C4-2B (cell line): ENCODE data around the gene MAGEA4.
A peak's percentile ranks its signal among the peaks of the same experiment; 100 is the strongest.

Source experiments
- H3K27ac ChIP-seq: fragments of 450-650 bp; 2 replicates; pipeline ENCODE4 v1.5.1; 2017
- ZFX ChIP-seq: fragments of 450-650 bp; IDR thresholded peaks from 2 replicates; pipeline ENCODE4 v1.6.1; 2017
- TF ChIP-seq, protein P1 (sequence below): fragments of 450-650 bp; conservative IDR thresholded peaks from 2 replicates; pipeline ENCODE4 v1.5.1; 2017; ENCODE audit warnings: mild to moderate bottlenecking

MAGEA4 gene

DNA sequence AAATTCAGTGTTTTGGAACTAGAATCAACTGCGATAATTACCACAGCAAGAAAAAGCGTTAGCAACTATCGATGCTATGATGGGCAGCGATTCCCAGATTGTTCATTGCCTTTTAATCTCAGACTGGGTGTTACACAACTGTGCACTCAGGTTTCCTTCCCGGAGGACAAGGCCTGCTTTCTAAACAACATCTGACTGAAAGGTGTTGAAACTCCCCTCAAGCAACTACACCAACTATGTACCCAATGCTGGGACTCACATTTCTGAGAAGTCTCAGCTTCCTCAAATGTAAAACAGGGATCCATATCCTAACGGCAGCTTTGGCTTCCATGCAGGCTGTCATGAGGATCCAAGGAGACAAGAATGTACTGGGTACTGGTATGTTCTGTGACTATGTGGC lies 53.5 kb downstream of the MAGEA4 start:
- TF ChIP-seq, protein P1, sequence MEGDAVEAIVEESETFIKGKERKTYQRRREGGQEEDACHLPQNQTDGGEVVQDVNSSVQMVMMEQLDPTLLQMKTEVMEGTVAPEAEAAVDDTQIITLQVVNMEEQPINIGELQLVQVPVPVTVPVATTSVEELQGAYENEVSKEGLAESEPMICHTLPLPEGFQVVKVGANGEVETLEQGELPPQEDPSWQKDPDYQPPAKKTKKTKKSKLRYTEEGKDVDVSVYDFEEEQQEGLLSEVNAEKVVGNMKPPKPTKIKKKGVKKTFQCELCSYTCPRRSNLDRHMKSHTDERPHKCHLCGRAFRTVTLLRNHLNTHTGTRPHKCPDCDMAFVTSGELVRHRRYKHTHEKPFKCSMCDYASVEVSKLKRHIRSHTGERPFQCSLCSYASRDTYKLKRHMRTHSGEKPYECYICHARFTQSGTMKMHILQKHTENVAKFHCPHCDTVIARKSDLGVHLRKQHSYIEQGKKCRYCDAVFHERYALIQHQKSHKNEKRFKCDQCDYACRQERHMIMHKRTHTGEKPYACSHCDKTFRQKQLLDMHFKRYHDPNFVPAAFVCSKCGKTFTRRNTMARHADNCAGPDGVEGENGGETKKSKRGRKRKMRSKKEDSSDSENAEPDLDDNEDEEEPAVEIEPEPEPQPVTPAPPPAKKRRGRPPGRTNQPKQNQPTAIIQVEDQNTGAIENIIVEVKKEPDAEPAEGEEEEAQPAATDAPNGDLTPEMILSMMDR = no peak
- H3K27ac ChIP-seq = no peak overlapping the region

DNA sequence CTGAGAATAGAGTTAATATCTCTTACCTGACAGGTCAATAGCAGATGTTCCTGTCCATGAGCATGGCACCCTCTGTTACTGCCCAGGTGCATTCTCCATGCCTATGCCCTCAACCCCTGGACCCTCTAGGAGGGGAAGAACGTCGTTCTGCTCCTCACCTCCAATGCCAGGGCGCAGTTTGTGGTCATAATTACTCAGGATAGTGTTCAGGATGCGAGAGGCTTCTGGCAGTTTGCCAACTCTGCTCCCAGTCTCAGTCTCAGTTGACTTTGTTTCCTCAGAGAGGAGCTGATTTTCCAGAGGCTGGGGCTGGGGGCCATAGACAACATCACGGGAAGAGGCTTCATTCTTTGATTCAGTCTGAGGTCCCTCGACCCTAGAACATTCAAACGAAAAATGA lies 57.3 kb downstream of the MAGEA4 start:
- TF ChIP-seq, protein P1 = no peak
- TF ChIP-seq ZFX = no peak
- no peak overlapping the region for H3K27ac ChIP-seq

DNA sequence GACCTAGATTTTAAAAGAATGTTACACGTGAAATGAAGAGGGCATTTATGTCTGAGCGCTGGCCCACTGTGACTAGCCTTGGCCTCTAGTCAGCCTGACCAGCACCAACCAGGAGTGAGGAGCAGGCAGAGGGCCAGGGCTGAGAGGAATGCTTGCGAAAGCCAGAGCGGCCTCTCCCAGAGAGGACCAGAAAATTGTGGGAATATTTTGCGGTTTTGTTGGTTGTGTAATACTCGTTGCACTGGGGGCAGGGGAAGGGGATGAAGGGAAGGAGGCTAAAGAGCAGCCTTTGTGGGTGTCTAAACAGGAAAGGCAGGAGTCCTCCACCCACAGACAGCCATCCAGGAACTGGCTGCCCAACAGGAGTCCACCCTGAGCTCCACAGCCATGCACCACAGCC lies 58.0 kb downstream of the MAGEA4 start:
- no peak overlapping the region for H3K27ac ChIP-seq
- TF ChIP-seq, protein P1 = no peak
- no peak for TF ChIP-seq ZFX

DNA sequence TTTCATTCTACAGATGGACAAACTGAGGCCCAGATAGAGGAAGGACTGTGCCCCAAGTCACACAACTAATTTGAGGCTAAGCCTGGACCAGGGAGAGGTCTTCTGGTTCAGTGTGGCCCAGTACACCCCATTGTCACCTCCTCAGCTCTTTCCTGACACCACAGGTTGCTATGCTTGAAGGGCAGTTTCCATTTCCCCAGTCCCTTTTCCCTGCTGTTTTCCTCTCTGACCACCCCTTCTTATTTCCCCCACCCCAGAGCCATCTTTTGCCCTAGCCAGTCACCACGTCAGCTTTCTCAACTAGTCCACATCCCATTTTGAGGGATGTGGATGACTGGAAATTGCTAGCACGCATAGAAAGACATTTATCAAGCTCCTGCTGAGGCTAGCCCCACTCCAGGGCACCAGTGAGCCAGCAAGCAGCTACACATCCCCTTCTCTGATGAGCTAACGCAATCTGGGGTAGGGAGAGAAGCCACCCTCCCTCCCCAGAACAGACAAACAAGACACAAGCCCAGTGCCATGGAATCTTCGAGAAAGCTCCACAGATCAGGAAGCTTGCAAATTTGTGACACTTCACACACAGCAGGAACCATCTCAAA lies 60.5 kb downstream of the MAGEA4 start:
- H3K27ac ChIP-seq = peak overlapping the region; percentile 66
- no peak for TF ChIP-seq ZFX
- TF ChIP-seq, protein P1 = no peak

DNA sequence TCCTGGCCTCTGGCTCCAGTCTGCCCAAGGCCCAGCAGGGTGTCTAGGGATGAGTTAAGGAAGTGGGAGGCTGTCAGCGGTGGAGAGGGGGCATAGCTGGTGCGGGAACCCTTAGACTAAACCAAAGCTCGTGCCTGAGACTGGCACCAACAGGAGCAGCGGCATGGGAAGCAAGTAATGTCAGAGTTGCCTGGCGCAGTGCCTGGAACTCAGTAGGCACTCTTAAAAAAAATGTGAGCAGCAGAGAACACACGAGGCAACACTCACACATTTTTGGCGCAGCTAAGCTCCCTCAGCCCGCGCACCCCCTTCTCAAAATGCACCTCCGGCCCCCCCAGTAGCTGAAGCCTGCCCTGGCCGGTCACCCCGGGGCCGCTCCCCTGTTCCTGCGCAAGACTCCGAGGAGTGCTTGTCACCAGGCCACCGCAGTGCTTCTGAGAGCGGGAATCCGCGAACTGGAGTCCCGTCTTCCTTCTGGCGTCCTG lies 61.2 kb downstream of the MAGEA4 start:
- peak overlapping the region; percentile 66 for H3K27ac ChIP-seq
- TF ChIP-seq ZFX = no peak
- TF ChIP-seq, protein P1 = no peak
